ENCODE measurements around the gene BBS9. TPM values are rescaled to one million over a fixed set of nuclear protein-coding genes. Genes with fewer than 3 reads are reported as not detected.

Gene BBS9
- total RNA-seq, 1 donor from 2014 or later, result 33.0 TPM

DNA sequence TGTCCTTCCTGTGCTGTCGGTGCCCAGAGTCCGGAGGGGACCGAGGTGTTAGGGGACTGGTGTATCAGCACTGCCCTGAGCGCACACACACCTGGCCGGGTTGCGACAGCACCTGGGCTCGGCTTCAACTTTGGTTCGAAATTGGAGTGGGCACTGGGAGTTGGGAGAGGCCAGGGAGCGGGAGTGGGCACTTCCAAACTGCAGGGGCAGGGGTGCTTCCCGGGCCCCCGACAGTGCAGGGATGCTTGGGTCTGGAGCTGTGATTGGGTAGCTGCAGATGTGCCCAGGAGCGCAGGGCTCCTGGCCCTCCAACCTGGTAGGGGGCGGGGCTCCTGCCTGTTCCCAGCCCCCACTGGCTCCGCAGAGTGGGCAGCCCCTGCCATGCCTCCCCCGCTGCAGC lies 7.7 kb downstream of the BBS9 start:
- H3K27me3 Mint-ChIP-seq (ENCODE audit: unreplicated experiment), result no peaks in the 10 kb centered on the region
- no peaks in the 10 kb centered on the region for H3K4me1 Mint-ChIP-seq (ENCODE audit: unreplicated experiment)
- DNase-seq (ENCODE audit: low spot score), result no peak
- TF ChIP-seq, protein P1, sequence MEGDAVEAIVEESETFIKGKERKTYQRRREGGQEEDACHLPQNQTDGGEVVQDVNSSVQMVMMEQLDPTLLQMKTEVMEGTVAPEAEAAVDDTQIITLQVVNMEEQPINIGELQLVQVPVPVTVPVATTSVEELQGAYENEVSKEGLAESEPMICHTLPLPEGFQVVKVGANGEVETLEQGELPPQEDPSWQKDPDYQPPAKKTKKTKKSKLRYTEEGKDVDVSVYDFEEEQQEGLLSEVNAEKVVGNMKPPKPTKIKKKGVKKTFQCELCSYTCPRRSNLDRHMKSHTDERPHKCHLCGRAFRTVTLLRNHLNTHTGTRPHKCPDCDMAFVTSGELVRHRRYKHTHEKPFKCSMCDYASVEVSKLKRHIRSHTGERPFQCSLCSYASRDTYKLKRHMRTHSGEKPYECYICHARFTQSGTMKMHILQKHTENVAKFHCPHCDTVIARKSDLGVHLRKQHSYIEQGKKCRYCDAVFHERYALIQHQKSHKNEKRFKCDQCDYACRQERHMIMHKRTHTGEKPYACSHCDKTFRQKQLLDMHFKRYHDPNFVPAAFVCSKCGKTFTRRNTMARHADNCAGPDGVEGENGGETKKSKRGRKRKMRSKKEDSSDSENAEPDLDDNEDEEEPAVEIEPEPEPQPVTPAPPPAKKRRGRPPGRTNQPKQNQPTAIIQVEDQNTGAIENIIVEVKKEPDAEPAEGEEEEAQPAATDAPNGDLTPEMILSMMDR (IDR thresholded peaks at IDR 0.05; ENCODE audit: unreplicated experiment), result no peak
- no peaks in the 10 kb centered on the region for H3K9me3 Mint-ChIP-seq (ENCODE audit: unreplicated experiment)
- no peak overlapping the region for H3K27ac Mint-ChIP-seq (ENCODE audit: unreplicated experiment)
- no peak overlapping the region for H3K4me3 Mint-ChIP-seq (ENCODE audit: unreplicated experiment)
- H3K36me3 Mint-ChIP-seq (ENCODE audit: low read depth, unreplicated experiment), result no peaks in the 10 kb centered on the region

DNA sequence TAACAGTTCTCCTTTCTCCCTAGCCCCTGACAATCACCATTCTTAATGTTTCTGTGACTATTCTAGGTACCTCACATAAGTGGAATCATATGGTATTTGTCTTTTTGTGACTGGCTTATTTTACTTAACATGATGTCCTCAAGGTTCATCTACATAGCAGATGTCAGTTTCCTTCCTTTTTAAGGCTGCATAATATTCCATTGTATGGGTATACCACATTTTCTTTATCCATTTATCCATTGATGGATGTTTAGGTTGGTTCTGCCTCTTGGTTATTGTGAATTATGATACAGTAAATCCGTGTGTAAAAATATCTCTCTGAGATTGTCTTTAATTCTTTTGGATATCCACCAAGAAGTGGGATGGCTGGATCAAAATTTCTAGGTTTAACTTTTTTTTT lies 13.2 kb downstream of the BBS9 start:
- H3K27me3 Mint-ChIP-seq (ENCODE audit: unreplicated experiment), result peaks cover 1% of the 10 kb centered on the region
- no peak overlapping the region for H3K4me3 Mint-ChIP-seq (ENCODE audit: unreplicated experiment)
- no peak for DNase-seq (ENCODE audit: low spot score)
- H3K36me3 Mint-ChIP-seq (ENCODE audit: low read depth, unreplicated experiment), result peaks cover 5% of the 10 kb centered on the region
- TF ChIP-seq, protein P1 (IDR thresholded peaks at IDR 0.05; ENCODE audit: unreplicated experiment), result no peak
- no peaks in the 10 kb centered on the region for H3K4me1 Mint-ChIP-seq (ENCODE audit: unreplicated experiment)
- H3K9me3 Mint-ChIP-seq (ENCODE audit: unreplicated experiment), result peaks cover 4% of the 10 kb centered on the region
- H3K27ac Mint-ChIP-seq (ENCODE audit: unreplicated experiment), result no peak overlapping the region

DNA sequence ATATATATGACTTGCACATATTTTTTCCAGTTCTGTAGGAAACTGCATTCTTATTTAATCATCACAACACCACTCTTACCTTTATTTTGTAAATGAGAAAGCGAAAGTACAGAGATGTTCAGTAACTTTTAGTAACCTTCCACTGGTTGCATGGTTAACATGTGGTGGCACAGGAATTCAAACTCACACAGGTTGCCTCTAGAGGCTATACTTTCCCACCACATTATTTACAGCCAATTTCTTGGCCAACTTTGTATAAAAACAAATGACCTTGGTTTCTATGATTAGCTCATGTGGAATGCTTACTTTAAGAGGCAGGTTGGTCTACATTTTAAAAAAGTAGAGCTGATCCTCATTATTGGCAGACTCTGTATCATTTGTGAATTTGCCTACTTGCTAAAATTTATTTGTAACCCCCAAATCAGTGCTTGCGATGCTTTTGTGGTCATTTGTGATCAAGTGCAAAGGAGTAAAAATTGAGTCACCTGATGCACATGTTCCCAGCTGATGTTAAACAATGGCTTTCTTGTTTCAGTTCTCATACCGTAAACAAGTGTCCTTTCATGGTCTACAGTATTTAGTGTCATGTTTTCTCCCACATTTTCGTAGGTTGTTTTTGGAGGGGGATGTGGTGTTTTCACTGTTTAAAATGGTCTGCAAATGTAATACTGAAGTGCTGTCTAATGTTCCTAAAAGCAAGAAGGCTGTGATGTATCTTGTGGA lies 14.8 kb downstream of the BBS9 start:
- peaks cover 4% of the 10 kb centered on the region for H3K9me3 Mint-ChIP-seq (ENCODE audit: unreplicated experiment)
- H3K4me1 Mint-ChIP-seq (ENCODE audit: unreplicated experiment), result no peaks in the 10 kb centered on the region
- peaks cover 5% of the 10 kb centered on the region for H3K36me3 Mint-ChIP-seq (ENCODE audit: low read depth, unreplicated experiment)
- TF ChIP-seq, protein P1 (IDR thresholded peaks at IDR 0.05; ENCODE audit: unreplicated experiment), result no peak
- H3K27ac Mint-ChIP-seq (ENCODE audit: unreplicated experiment), result no peak overlapping the region
- no peak for DNase-seq (ENCODE audit: low spot score)
- peaks cover 1% of the 10 kb centered on the region for H3K27me3 Mint-ChIP-seq (ENCODE audit: unreplicated experiment)
- no peak overlapping the region for H3K4me3 Mint-ChIP-seq (ENCODE audit: unreplicated experiment)

DNA sequence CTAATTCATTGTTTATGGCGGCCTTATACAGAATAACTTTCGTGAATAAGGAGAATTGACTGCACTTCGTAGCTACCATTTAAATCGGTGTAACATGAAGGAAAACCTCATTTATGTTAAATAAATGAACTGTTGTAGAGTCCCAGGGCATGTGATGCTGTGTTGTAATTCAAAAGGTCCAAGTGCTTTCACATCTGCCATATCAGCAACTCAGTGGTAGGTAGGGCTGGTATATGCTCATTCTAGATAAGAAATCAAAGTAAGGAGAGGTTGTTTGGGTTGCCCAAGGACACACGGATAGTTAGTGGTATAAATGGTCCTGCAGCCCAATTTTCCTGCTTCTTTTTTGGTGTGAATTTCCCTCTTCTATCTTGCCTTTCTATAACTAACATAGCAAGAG lies 15.8 kb downstream of the BBS9 start:
- TF ChIP-seq, protein P1 (IDR thresholded peaks at IDR 0.05; ENCODE audit: unreplicated experiment), result no peak
- no peak for DNase-seq (ENCODE audit: low spot score)
- peaks cover 5% of the 10 kb centered on the region for H3K36me3 Mint-ChIP-seq (ENCODE audit: low read depth, unreplicated experiment)
- H3K4me3 Mint-ChIP-seq (ENCODE audit: unreplicated experiment), result no peak overlapping the region
- no peaks in the 10 kb centered on the region for H3K4me1 Mint-ChIP-seq (ENCODE audit: unreplicated experiment)
- peaks cover 1% of the 10 kb centered on the region for H3K27me3 Mint-ChIP-seq (ENCODE audit: unreplicated experiment)
- peaks cover 4% of the 10 kb centered on the region for H3K9me3 Mint-ChIP-seq (ENCODE audit: unreplicated experiment)
- no peak overlapping the region for H3K27ac Mint-ChIP-seq (ENCODE audit: unreplicated experiment)

DNA sequence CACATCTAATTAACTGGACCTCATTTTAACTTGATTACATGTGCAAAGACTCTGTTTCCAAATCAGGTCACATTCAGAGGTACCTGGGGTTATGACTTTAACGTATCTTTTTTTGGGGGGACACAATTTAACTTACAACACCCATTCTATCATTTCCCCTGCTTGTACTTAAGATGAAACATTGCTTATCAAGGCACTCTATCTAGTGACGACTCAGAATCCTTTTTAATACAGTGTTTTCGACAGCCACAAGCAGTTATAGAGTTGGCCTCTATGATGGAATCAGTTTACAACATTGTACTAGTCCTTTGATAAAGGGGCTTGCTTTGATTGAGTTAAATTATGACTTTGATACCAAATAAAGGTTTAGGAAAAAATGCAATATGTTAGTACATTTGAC lies 22.7 kb downstream of the BBS9 start:
- Mint-ChIP-seq H3K27me3 (ENCODE audit: unreplicated experiment) (peaks cover 2% of the 10 kb centered on the region), H3K27ac (ENCODE audit: unreplicated experiment) (no peak overlapping the region), H3K4me3 (ENCODE audit: unreplicated experiment) (no peak overlapping the region), H3K4me1 (ENCODE audit: unreplicated experiment) (no peaks in the 10 kb centered on the region), H3K36me3 (ENCODE audit: low read depth, unreplicated experiment) (no peaks in the 10 kb centered on the region), H3K9me3 (ENCODE audit: unreplicated experiment) (no peaks in the 10 kb centered on the region)
- TF ChIP-seq, protein P1 (IDR thresholded peaks at IDR 0.05; ENCODE audit: unreplicated experiment), result no peak
- DNase-seq (ENCODE audit: low spot score), result no peak

All from endothelial cell (in vitro differentiated cells).